ENCODE results near the gene CUX1.

The CUX1 gene

GRCh38 chr7:102101111-102101551 is 283.7 kb downstream of the CUX1 start:
- DNase-seq (ENCODE audit: low read depth): no peak

GRCh38 chr7:102101926-102102325 is 284.5 kb downstream of the CUX1 start:
- Histone ChIP-seq H3K27me3 (replicated peaks; ENCODE audit: control insufficient read depth, insufficient read depth, low read length) (no peaks in the 10 kb centered on the region), H3K4me3 (ENCODE audit: low read length) (no peak overlapping the region), H3K36me3 (ENCODE audit: control insufficient read depth, insufficient read depth, low read length, severe bottlenecking) (peaks cover 37% of the 10 kb centered on the region), H3K4me1 (ENCODE audit: control insufficient read depth, insufficient read depth, low read length) (no peaks in the 10 kb centered on the region), H3K9me3 (ENCODE audit: control insufficient read depth, low read length) (no peaks in the 10 kb centered on the region), H3K9ac (ENCODE audit: low read length) (no peak overlapping the region)
- no peak for DNase-seq (ENCODE audit: low read depth)

More at GRCh38 chr7:102101111-102101551, 283.7 kb downstream of the CUX1 start:
- no peak overlapping the region for H3K9ac ChIP-seq (ENCODE audit: low read length)
- H3K4me1 ChIP-seq (ENCODE audit: control insufficient read depth, insufficient read depth, low read length): no peaks in the 10 kb centered on the region
- no peak overlapping the region for H3K4me3 ChIP-seq (ENCODE audit: low read length)
- no peaks in the 10 kb centered on the region for H3K27me3 ChIP-seq (replicated peaks; ENCODE audit: control insufficient read depth, insufficient read depth, low read length)
- H3K9me3 ChIP-seq (ENCODE audit: control insufficient read depth, low read length): no peaks in the 10 kb centered on the region
- H3K36me3 ChIP-seq (ENCODE audit: control insufficient read depth, insufficient read depth, low read length, severe bottlenecking): peaks cover 31% of the 10 kb centered on the region

DNA sequence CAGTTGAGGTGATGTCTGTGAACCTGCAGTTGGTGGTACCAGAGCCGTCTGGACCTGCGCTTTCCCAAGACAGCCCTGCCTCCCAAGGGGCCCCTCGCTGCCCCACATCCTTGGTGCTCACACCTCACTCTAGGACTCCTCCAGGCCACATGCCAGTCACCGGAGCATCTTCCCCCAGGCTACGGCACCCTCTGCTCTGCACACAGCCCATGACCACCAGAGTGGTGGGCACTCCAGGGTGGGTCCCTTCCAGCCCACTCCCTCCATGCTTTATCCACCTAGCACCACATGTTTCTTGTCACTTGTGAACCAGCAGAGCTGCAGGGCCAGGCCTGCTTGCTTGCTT is 285.6 kb downstream of the CUX1 start:
- H3K9ac ChIP-seq (ENCODE audit: low read length): no peak overlapping the region
- DNase-seq (ENCODE audit: low read depth): no peak
- peaks cover 34% of the 10 kb centered on the region for H3K36me3 ChIP-seq (ENCODE audit: control insufficient read depth, insufficient read depth, low read length, severe bottlenecking)
- no peak overlapping the region for H3K4me3 ChIP-seq (ENCODE audit: low read length)
- H3K27me3 ChIP-seq (replicated peaks; ENCODE audit: control insufficient read depth, insufficient read depth, low read length): no peaks in the 10 kb centered on the region
- H3K4me1 ChIP-seq (ENCODE audit: control insufficient read depth, insufficient read depth, low read length): no peaks in the 10 kb centered on the region
- H3K9me3 ChIP-seq (ENCODE audit: control insufficient read depth, low read length): no peaks in the 10 kb centered on the region

- Histone ChIP-seq H3K4me1 (ENCODE audit: control insufficient read depth, insufficient read depth, low read length) (no peaks in the 10 kb centered on the region), H3K27me3 (replicated peaks; ENCODE audit: control insufficient read depth, insufficient read depth, low read length) (no peaks in the 10 kb centered on the region), H3K9ac (ENCODE audit: low read length) (no peak overlapping the region), H3K4me3 (ENCODE audit: low read length) (no peak overlapping the region), H3K9me3 (ENCODE audit: control insufficient read depth, low read length) (no peaks in the 10 kb centered on the region), H3K36me3 (ENCODE audit: control insufficient read depth, insufficient read depth, low read length, severe bottlenecking) (peaks cover 27% of the 10 kb centered on the region)
- no peak for DNase-seq (ENCODE audit: low read depth)
Observed at GRCh38 chr7:102104245-102104644, 286.8 kb downstream of the CUX1 start.

DNA sequence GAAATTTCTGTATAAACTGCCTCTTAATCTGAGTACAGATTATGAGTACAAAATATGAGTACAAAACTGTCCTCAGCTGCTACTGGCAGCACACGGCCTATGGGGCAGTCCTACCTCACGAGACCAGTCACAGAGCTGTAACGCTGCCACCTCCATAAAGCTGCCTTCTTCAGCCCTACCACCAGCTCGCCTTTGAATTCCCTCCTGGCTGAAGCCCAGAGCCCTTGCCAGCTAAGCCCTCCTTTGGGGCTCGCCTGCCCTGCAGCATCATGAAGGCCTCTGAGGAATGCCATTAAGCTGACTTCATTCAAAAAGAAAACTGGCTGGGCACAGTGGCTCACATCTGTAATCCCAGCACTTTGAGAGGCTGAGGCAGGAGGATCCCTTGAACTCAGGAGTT is 289.2 kb downstream of the CUX1 start:
- no peak overlapping the region for H3K9ac ChIP-seq (ENCODE audit: low read length)
- peak; percentile 16 for DNase-seq (ENCODE audit: low read depth)
- no peaks in the 10 kb centered on the region for H3K4me1 ChIP-seq (ENCODE audit: control insufficient read depth, insufficient read depth, low read length)
- H3K9me3 ChIP-seq (ENCODE audit: control insufficient read depth, low read length): no peaks in the 10 kb centered on the region
- peaks cover 32% of the 10 kb centered on the region for H3K36me3 ChIP-seq (ENCODE audit: control insufficient read depth, insufficient read depth, low read length, severe bottlenecking)
- no peaks in the 10 kb centered on the region for H3K27me3 ChIP-seq (replicated peaks; ENCODE audit: control insufficient read depth, insufficient read depth, low read length)
- H3K4me3 ChIP-seq (ENCODE audit: low read length): no peak overlapping the region

- Histone ChIP-seq H3K4me1 (ENCODE audit: control insufficient read depth, insufficient read depth, low read length) (no peaks in the 10 kb centered on the region), H3K9me3 (ENCODE audit: control insufficient read depth, low read length) (no peaks in the 10 kb centered on the region), H3K4me3 (ENCODE audit: low read length) (no peak overlapping the region), H3K27me3 (replicated peaks; ENCODE audit: control insufficient read depth, insufficient read depth, low read length) (no peaks in the 10 kb centered on the region), H3K36me3 (ENCODE audit: control insufficient read depth, insufficient read depth, low read length, severe bottlenecking) (peaks cover 37% of the 10 kb centered on the region), H3K9ac (ENCODE audit: low read length) (no peak overlapping the region)
- DNase-seq (ENCODE audit: low read depth): no peak
Observed at GRCh38 chr7:102107474-102108104, 290.2 kb downstream of the CUX1 start.

- Histone ChIP-seq H3K27me3 (replicated peaks; ENCODE audit: control insufficient read depth, insufficient read depth, low read length) (no peaks in the 10 kb centered on the region), H3K4me3 (ENCODE audit: low read length) (no peak overlapping the region), H3K4me1 (ENCODE audit: control insufficient read depth, insufficient read depth, low read length) (no peaks in the 10 kb centered on the region), H3K36me3 (ENCODE audit: control insufficient read depth, insufficient read depth, low read length, severe bottlenecking) (peaks cover 39% of the 10 kb centered on the region), H3K9ac (ENCODE audit: low read length) (no peak overlapping the region), H3K9me3 (ENCODE audit: control insufficient read depth, low read length) (no peaks in the 10 kb centered on the region)
- no peak for DNase-seq (ENCODE audit: low read depth)
Observed at GRCh38 chr7:102111061-102112041, 293.9 kb downstream of the CUX1 start.

DNA sequence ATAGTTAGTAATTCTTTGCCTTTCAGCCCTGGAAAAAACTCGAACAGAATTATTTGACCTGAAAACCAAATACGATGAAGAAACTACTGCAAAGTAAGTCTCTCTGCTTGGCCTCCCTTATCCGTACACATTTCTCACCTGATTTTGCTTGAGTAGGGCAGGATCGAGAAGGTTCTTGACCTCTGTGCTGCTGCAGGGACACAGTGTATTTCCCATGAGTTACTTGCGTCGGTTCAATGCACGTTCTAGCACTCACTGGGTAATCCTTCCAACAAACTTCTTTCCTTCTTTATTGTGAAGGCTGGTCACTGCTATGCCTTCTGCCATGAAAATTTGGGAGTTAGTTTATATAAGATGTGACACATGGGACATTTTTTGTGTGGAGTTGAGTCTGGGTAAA is 297.8 kb downstream of the CUX1 start:
- no peak overlapping the region for H3K9ac ChIP-seq (ENCODE audit: low read length)
- no peak for DNase-seq (ENCODE audit: low read depth)
- peaks cover 15% of the 10 kb centered on the region for H3K4me1 ChIP-seq (ENCODE audit: control insufficient read depth, insufficient read depth, low read length)
- H3K4me3 ChIP-seq (ENCODE audit: low read length): no peak overlapping the region
- no peaks in the 10 kb centered on the region for H3K9me3 ChIP-seq (ENCODE audit: control insufficient read depth, low read length)
- H3K36me3 ChIP-seq (ENCODE audit: control insufficient read depth, insufficient read depth, low read length, severe bottlenecking): peaks cover 31% of the 10 kb centered on the region
- no peaks in the 10 kb centered on the region for H3K27me3 ChIP-seq (replicated peaks; ENCODE audit: control insufficient read depth, insufficient read depth, low read length)

GRCh38 chr7:102115931-102116330 is 298.5 kb downstream of the CUX1 start:
- Histone ChIP-seq H3K9me3 (ENCODE audit: control insufficient read depth, low read length) (no peaks in the 10 kb centered on the region), H3K4me1 (ENCODE audit: control insufficient read depth, insufficient read depth, low read length) (peaks cover 15% of the 10 kb centered on the region), H3K27me3 (replicated peaks; ENCODE audit: control insufficient read depth, insufficient read depth, low read length) (no peaks in the 10 kb centered on the region), H3K36me3 (ENCODE audit: control insufficient read depth, insufficient read depth, low read length, severe bottlenecking) (peaks cover 29% of the 10 kb centered on the region), H3K9ac (ENCODE audit: low read length) (no peak overlapping the region), H3K4me3 (ENCODE audit: low read length) (no peak overlapping the region)
- no peak for DNase-seq (ENCODE audit: low read depth)

DNA sequence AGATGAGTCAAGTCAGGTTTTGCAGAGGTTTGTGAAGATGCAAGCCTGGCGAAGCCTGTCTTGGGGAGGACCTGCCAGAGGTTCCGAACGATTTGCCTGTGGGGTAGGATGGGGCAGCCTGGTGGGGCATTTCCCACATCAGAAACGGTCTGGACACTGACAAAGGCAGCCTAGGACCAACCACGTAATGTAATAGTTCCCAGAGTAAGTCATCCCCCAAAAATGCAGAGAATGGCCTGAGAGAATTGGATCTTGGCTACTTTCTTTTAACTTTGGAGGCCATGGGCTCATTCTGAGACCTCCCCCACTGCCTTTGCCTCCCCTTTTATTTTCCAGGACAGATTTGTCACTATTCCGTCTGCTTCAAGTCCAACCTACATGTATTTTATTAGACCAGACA is 300.3 kb downstream of the CUX1 start:
- H3K36me3 ChIP-seq (ENCODE audit: control insufficient read depth, insufficient read depth, low read length, severe bottlenecking): peaks cover 18% of the 10 kb centered on the region
- H3K9ac ChIP-seq (ENCODE audit: low read length): no peak overlapping the region
- no peaks in the 10 kb centered on the region for H3K9me3 ChIP-seq (ENCODE audit: control insufficient read depth, low read length)
- H3K4me1 ChIP-seq (ENCODE audit: control insufficient read depth, insufficient read depth, low read length): peaks cover 29% of the 10 kb centered on the region
- DNase-seq (ENCODE audit: low read depth): peak; percentile 76
- H3K27me3 ChIP-seq (replicated peaks; ENCODE audit: control insufficient read depth, insufficient read depth, low read length): no peaks in the 10 kb centered on the region
- H3K4me3 ChIP-seq (ENCODE audit: low read length): no peak overlapping the region

DNA sequence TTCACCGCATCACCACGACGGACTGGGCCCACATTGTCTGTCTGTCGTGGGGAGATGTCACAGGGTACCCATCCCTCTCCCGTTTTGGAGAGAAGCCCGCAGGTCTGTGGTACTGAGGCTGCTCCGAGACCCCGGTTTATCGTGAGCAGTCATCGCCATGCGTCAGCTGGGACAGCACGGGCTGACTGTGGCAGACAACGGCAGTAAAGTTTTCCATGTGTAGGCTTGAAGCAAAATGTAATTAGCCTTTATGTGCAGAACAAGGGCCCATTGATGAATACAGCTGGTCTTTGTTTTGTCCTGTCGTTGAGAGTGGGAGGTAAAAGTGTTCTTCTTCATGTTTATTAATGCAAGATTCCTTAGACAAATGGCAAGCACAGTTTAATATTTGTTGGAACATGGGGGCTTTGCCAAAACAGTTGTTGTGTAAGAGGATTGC is 301.8 kb downstream of the CUX1 start:
- no peak overlapping the region for H3K9ac ChIP-seq (ENCODE audit: low read length)
- H3K9me3 ChIP-seq (ENCODE audit: control insufficient read depth, low read length): no peaks in the 10 kb centered on the region
- H3K36me3 ChIP-seq (ENCODE audit: control insufficient read depth, insufficient read depth, low read length, severe bottlenecking): peaks cover 15% of the 10 kb centered on the region
- DNase-seq (ENCODE audit: low read depth): no peak
- H3K27me3 ChIP-seq (replicated peaks; ENCODE audit: control insufficient read depth, insufficient read depth, low read length): no peaks in the 10 kb centered on the region
- H3K4me3 ChIP-seq (ENCODE audit: low read length): no peak overlapping the region
- peaks cover 29% of the 10 kb centered on the region for H3K4me1 ChIP-seq (ENCODE audit: control insufficient read depth, insufficient read depth, low read length)
